OCI-LY1 (cell line): ENCODE results near the gene LRRFIP1.

Source experiments
- H2AFZ ChIP-seq: fragments of 200-600 bp; sonication (generic), shearing (Covaris generic); 2 replicates; pipeline ENCODE4 v1.6.0; 2014; ENCODE audit warnings: antibody characterized with exemption, mild to moderate bottlenecking, low read length
- H3F3A ChIP-seq: fragments of 200-600 bp; sonication (generic), shearing (Covaris generic); 2 replicates; pipeline ENCODE4 v1.6.0; 2014; ENCODE audit warnings: mild to moderate bottlenecking, antibody characterized with exemption, low read length, moderate library complexity; ENCODE audit not compliant: insufficient read depth
- H3K27ac ChIP-seq: fragments of 200-600 bp; sonication (generic); 2 replicates; pipeline ENCODE4 v1.5.1; 2014; ENCODE audit warnings: low read length, mixed run types, mild to moderate bottlenecking, low read depth; ENCODE audit not compliant: poor library complexity, severe bottlenecking
- H3K27me3 ChIP-seq: fragments of 200-600 bp; sonication (generic); 2 replicates; pipeline ENCODE4 v1.6.0; 2014; ENCODE audit warnings: antibody characterized with exemption, mild to moderate bottlenecking, low read length, moderate library complexity; ENCODE audit not compliant: insufficient read depth
- H3K36me3 ChIP-seq: fragments of 200-600 bp; sonication (generic); 2 replicates; pipeline ENCODE4 v1.6.1; 2014; ENCODE audit warnings: mild to moderate bottlenecking, antibody characterized with exemption, low read length, moderate library complexity, mixed read lengths; ENCODE audit not compliant: insufficient read depth
- H3K4me1 ChIP-seq: fragments of 200-600 bp; sonication (generic); 2 replicates; pipeline ENCODE4 v1.5.1; 2014; ENCODE audit warnings: mild to moderate bottlenecking, low read length, moderate library complexity; ENCODE audit not compliant: insufficient read depth, severe bottlenecking
- H3K4me2 ChIP-seq: fragments of 200-600 bp; sonication (generic), shearing (Covaris generic); 2 replicates; pipeline ENCODE4 v1.6.1; 2014; ENCODE audit warnings: low read length
- H3K4me3 ChIP-seq: fragments of 200-600 bp; sonication (generic); 2 replicates; pipeline ENCODE4 v1.5.1; 2014; ENCODE audit warnings: low read length, low read depth, mild to moderate bottlenecking, mixed read lengths; ENCODE audit not compliant: poor library complexity, severe bottlenecking
- H3K79me2 ChIP-seq: fragments of 200-600 bp; shearing (Covaris generic); 2 replicates; pipeline ENCODE4 v1.6.1; 2016; ENCODE audit warnings: mixed run types, low read length, mixed read lengths; ENCODE audit not compliant: insufficient read depth
- H3K9ac ChIP-seq: fragments of 200-600 bp; sonication (generic), shearing (Covaris generic); 2 replicates; pipeline ENCODE4 v1.6.1; 2014; ENCODE audit warnings: mild to moderate bottlenecking, low read length, mixed read lengths
- H3K9me2 ChIP-seq: fragments of 200-600 bp; sonication (generic), shearing (Covaris generic); 2 replicates; pipeline ENCODE4 v1.6.1; 2014; ENCODE audit warnings: low read depth, mild to moderate bottlenecking, low read length, mixed read lengths
- H3K9me3 ChIP-seq: fragments of 200-600 bp; shearing (Covaris generic); 2 replicates; pipeline ENCODE4 v1.6.1; 2014; ENCODE audit warnings: low read length, mixed read lengths
- H4K20me1 ChIP-seq: fragments of 200-600 bp; sonication (generic), shearing (Covaris generic); 2 replicates; pipeline ENCODE4 v1.6.0; 2016; ENCODE audit warnings: mild to moderate bottlenecking, low read length; ENCODE audit not compliant: insufficient read depth
- CTCF ChIP-seq: fragments of 200-600 bp; sonication (generic), shearing (Covaris generic); IDR thresholded peaks from 2 replicates; pipeline ENCODE4 v1.5.1; 2017; ENCODE audit warnings: mild to moderate bottlenecking, antibody characterized with exemption, low read length, moderate library complexity, mixed read lengths
- EZH2 ChIP-seq: fragments of 200-600 bp; sonication (generic), shearing (Covaris generic); IDR thresholded peaks from 2 replicates; pipeline ENCODE4 v1.8.0; 2017; ENCODE audit warnings: borderline replicate concordance, mixed run types, mild to moderate bottlenecking, antibody characterized with exemption, low read length, moderate library complexity, mixed read lengths

LRRFIP1 gene

GRCh38 chr2:237675316-237675715 is 47.9 kb downstream of the LRRFIP1 start:
- Histone ChIP-seq H3K79me2 (no peaks in the 10 kb centered on the region), H3K4me1 (peaks cover 79% of the 10 kb centered on the region), H3K9ac (peak overlapping the region; percentile 42; the same call in 1 of the 2 replicates), H3K27ac (peak overlapping the region; percentile 98), H3K27me3 (no peaks in the 10 kb centered on the region), H3F3A (peaks cover 4% of the 10 kb centered on the region; the same call in 1 of the 2 replicates), H3K9me3 (no peaks in the 10 kb centered on the region), H3K4me2 (peak overlapping the region; percentile 92), H3K36me3 (no peaks in the 10 kb centered on the region), H3K9me2 (no peaks in the 10 kb centered on the region), H4K20me1 (no peaks in the 10 kb centered on the region), H2AFZ (no peak overlapping the region), H3K4me3 (peak overlapping the region; percentile 66)
- TF ChIP-seq EZH2 (no peak), CTCF (no peak)

GRCh38 chr2:237680702-237681478 is 53.5 kb downstream of the LRRFIP1 start:
- TF ChIP-seq CTCF (no peak), EZH2 (no peak)
- Histone ChIP-seq H2AFZ (no peak overlapping the region), H3K4me1 (peaks cover 24% of the 10 kb centered on the region), H3K9me2 (no peaks in the 10 kb centered on the region), H3K9ac (no peak overlapping the region), H3K36me3 (no peaks in the 10 kb centered on the region; the same call in 1 of the 2 replicates), H3F3A (no peaks in the 10 kb centered on the region), H3K27ac (no peak overlapping the region), H3K9me3 (no peaks in the 10 kb centered on the region), H4K20me1 (no peaks in the 10 kb centered on the region), H3K79me2 (no peaks in the 10 kb centered on the region), H3K4me2 (no peak overlapping the region), H3K4me3 (no peak overlapping the region), H3K27me3 (no peaks in the 10 kb centered on the region)

- no peak for TF ChIP-seq CTCF
- no peak for TF ChIP-seq EZH2
- no peaks in the 10 kb centered on the region for H3K27me3 ChIP-seq
- no peaks in the 10 kb centered on the region for H4K20me1 ChIP-seq
- H3K4me2 ChIP-seq: no peak overlapping the region
- H3K4me3 ChIP-seq: no peak overlapping the region
- no peaks in the 10 kb centered on the region for H3F3A ChIP-seq
- peaks cover 11% of the 10 kb centered on the region for H3K4me1 ChIP-seq
- no peak overlapping the region for H2AFZ ChIP-seq
- no peak overlapping the region for H3K9ac ChIP-seq
- H3K9me2 ChIP-seq: no peaks in the 10 kb centered on the region
- no peaks in the 10 kb centered on the region for H3K79me2 ChIP-seq
- H3K27ac ChIP-seq: no peak overlapping the region
- no peaks in the 10 kb centered on the region for H3K9me3 ChIP-seq
- no peaks in the 10 kb centered on the region; the same call in 1 of the 2 replicates for H3K36me3 ChIP-seq
Observed at GRCh38 chr2:237682151-237682550, 54.8 kb downstream of the LRRFIP1 start.
